HepG2 (cell line): Measurements from ENCODE around the gene DNAJC12. TPM values are rescaled to one million over a fixed set of nuclear protein-coding genes. Genes with fewer than 3 reads are reported as not detected.

Experiments used
- CC2D1A ChIP-seq: sonication (generic); formaldehyde crosslinking; IDR thresholded peaks from 2 replicates; pipeline ENCODE4 v1.8.1; 2023; ENCODE audit warnings: mild to moderate bottlenecking, missing genetic modification reagents
- FOXO1 ChIP-seq: sonication (generic); formaldehyde crosslinking; IDR thresholded peaks from 2 replicates; pipeline ENCODE4 v1.4.0; 2020; ENCODE audit warnings: missing genetic modification reagents
- KDM5B ChIP-seq: sonication (generic); formaldehyde crosslinking; IDR thresholded peaks from 2 replicates; pipeline ENCODE4 v1.4.0; 2020; ENCODE audit warnings: missing genetic modification reagents, mild to moderate bottlenecking, borderline replicate concordance
- KLF12 ChIP-seq: sonication (generic); formaldehyde crosslinking; IDR thresholded peaks from 2 replicates; pipeline ENCODE4 v1.4.0; 2020; ENCODE audit warnings: missing genetic modification reagents, borderline replicate concordance
- ZFYVE20 ChIP-seq: sonication (generic); formaldehyde crosslinking; IDR thresholded peaks from 2 replicates; pipeline ENCODE4 v1.8.0; 2023; ENCODE audit warnings: low read depth, mild to moderate bottlenecking, moderate library complexity, missing genetic modification reagents, borderline replicate concordance
- ZNF143 ChIP-seq: sonication (generic); formaldehyde crosslinking; IDR thresholded peaks from 2 replicates; pipeline ENCODE4 v1.4.0; 2020; ENCODE audit warnings: missing genetic modification reagents
- ZNF644 ChIP-seq: IDR thresholded peaks from 2 replicates; pipeline ENCODE4 v1.6.1; 2016; ENCODE audit warnings: low read depth
- ZSCAN22 ChIP-seq: sonication (generic); formaldehyde crosslinking; IDR thresholded peaks from 2 replicates; pipeline ENCODE4 v1.4.0; 2020; ENCODE audit warnings: mild to moderate bottlenecking, missing genetic modification reagents
- polyA plus RNA-seq, 8 experiments: library from polyadenylated mRNA; depleted of rRNA in 3 of 8; stranded (reverse) in 7 of 8; unstranded in 1 of 8; fragments of >200 nt; fragmentation: Illumina TruSeq in 4 of 8; extraction: Trizol in 4 of 8; gene quantifications; 2 replicates each; pipeline versions ENCODE4 v1.2.1 to v1.2.3, GENCODE V29; 2011 to 2016; ENCODE audit warnings: low read depth in 4 of 8, missing spikeins in 1 of 8, mixed read lengths in 1 of 8; ENCODE audit not compliant: insufficient read depth in 1 of 8
- total RNA-seq, 5 experiments: library from RNA; depleted of rRNA; stranded (reverse); fragments of >200 nt; fragmentation: Illumina TruSeq; extraction: Trizol; gene quantifications; 2 replicates each; pipeline ENCODE4 v1.2.3, GENCODE V29; 2016; ENCODE audit warnings: low read depth in 1 of 5
- TF ChIP-seq, protein P1 (sequence below), 2 experiments: fragments of 450-650 bp in 1 of 2; sonication (generic) in 1 of 2; formaldehyde crosslinking in 1 of 2; IDR thresholded peaks; 2 replicates each; pipeline versions ENCODE4 v1.6.1 to v1.8.0; 2016 to 2022; ENCODE audit warnings: antibody characterized with exemption in 1 of 2, mild to moderate bottlenecking in 1 of 2, missing genetic modification reagents in 1 of 2
- TF ChIP-seq, protein P2 (sequence below): sonication (generic); formaldehyde crosslinking; IDR thresholded peaks from 2 replicates; pipeline ENCODE4 v1.8.0; 2022; ENCODE audit warnings: mild to moderate bottlenecking, missing genetic modification reagents
- TF ChIP-seq, protein P3 (sequence below): sonication (generic); formaldehyde crosslinking; IDR thresholded peaks from 2 replicates; pipeline ENCODE4 v1.5.1; 2020; ENCODE audit warnings: missing genetic modification reagents, mild to moderate bottlenecking, borderline replicate concordance
- TF ChIP-seq, protein P4 (sequence below): sonication (generic); formaldehyde crosslinking; IDR thresholded peaks from 2 replicates; pipeline ENCODE4 v1.8.0; 2022; ENCODE audit warnings: mild to moderate bottlenecking, missing genetic modification reagents, moderate library complexity
- TF ChIP-seq, protein P5 (sequence below): sonication (generic); formaldehyde crosslinking; IDR thresholded peaks from 2 replicates; pipeline ENCODE4 v1.4.0; 2020; ENCODE audit warnings: mild to moderate bottlenecking, missing genetic modification reagents

Gene DNAJC12
- total and polyA plus RNA-seq, 2 of the 13 experiments (the other 11 are each of a cell fraction or from before 2014, with no cell fraction given) = 11.6 to 43.9 TPM

DNA sequence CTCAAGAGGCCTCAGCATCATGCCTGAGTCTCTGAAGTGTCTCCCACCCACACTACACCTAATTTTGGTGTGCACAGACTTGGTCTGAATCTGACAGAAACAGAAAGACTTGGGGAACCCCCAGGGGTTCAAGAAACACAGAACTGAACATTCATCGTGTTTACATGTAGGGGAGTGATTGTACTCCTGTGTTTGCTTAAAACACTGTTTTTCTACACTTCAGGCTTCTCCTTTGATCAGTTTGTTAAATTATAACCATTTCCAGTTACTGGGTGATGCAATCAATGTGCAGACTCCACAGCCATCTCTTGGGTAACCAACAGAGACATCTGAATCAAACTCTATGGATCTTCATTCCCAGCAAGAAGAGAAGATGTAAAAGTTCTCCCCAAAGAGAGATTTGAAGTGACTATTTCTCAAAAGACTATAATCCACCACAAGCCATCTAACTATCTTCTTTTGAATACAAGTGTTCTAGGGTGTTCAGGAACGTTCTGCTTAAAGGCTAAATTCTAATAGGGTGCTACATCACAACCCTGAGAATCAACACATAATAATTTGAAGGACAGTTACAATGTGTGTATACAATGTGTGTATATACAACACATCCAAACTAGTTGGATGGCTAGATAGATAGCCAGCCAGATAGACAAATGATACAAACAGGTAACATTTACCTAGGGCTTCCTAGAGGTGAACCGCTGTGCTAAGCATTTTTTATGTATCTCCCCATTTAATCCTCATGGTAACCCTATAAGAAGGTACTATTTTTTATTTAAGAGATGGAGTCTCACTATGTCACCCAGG lies 34.2 kb downstream of the DNAJC12 start (continued):
- TF ChIP-seq, protein P1, sequence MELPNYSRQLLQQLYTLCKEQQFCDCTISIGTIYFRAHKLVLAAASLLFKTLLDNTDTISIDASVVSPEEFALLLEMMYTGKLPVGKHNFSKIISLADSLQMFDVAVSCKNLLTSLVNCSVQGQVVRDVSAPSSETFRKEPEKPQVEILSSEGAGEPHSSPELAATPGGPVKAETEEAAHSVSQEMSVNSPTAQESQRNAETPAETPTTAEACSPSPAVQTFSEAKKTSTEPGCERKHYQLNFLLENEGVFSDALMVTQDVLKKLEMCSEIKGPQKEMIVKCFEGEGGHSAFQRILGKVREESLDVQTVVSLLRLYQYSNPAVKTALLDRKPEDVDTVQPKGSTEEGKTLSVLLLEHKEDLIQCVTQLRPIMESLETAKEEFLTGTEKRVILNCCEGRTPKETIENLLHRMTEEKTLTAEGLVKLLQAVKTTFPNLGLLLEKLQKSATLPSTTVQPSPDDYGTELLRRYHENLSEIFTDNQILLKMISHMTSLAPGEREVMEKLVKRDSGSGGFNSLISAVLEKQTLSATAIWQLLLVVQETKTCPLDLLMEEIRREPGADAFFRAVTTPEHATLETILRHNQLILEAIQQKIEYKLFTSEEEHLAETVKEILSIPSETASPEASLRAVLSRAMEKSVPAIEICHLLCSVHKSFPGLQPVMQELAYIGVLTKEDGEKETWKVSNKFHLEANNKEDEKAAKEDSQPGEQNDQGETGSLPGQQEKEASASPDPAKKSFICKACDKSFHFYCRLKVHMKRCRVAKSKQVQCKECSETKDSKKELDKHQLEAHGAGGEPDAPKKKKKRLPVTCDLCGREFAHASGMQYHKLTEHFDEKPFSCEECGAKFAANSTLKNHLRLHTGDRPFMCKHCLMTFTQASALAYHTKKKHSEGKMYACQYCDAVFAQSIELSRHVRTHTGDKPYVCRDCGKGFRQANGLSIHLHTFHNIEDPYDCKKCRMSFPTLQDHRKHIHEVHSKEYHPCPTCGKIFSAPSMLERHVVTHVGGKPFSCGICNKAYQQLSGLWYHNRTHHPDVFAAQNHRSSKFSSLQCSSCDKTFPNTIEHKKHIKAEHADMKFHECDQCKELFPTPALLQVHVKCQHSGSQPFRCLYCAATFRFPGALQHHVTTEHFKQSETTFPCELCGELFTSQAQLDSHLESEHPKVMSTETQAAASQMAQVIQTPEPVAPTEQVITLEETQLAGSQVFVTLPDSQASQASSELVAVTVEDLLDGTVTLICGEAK (IDR thresholded peaks at IDR 0.05) = no peak
- TF ChIP-seq, protein P1 (CRISPR knock-in tag; IDR thresholded peaks at IDR 0.05) = no peak; the same call in 1 of the 2 replicates
- TF ChIP-seq, protein P2, sequence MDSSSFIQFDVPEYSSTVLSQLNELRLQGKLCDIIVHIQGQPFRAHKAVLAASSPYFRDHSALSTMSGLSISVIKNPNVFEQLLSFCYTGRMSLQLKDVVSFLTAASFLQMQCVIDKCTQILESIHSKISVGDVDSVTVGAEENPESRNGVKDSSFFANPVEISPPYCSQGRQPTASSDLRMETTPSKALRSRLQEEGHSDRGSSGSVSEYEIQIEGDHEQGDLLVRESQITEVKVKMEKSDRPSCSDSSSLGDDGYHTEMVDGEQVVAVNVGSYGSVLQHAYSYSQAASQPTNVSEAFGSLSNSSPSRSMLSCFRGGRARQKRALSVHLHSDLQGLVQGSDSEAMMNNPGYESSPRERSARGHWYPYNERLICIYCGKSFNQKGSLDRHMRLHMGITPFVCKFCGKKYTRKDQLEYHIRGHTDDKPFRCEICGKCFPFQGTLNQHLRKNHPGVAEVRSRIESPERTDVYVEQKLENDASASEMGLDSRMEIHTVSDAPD (CRISPR knock-in tag) = no peak
- TF ChIP-seq, protein P3, sequence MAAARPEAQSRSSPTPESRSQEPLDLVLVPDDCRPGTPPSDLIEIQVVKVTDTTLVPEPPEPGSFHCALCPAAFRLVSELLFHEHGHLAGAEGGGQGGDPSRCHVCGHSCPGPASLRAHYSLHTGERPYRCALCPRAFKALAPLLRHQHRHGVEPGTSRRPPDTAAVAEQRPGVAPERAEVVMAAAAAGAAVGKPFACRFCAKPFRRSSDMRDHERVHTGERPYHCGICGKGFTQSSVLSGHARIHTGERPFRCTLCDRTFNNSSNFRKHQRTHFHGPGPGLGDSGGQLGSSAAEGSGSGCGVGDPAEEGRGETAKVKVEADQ (CRISPR knock-in tag) = no peak
- TF ChIP-seq ZNF644 (CRISPR knock-in tag) = peak; percentile 84; the same call in 1 of the 2 replicates
- TF ChIP-seq, protein P4, sequence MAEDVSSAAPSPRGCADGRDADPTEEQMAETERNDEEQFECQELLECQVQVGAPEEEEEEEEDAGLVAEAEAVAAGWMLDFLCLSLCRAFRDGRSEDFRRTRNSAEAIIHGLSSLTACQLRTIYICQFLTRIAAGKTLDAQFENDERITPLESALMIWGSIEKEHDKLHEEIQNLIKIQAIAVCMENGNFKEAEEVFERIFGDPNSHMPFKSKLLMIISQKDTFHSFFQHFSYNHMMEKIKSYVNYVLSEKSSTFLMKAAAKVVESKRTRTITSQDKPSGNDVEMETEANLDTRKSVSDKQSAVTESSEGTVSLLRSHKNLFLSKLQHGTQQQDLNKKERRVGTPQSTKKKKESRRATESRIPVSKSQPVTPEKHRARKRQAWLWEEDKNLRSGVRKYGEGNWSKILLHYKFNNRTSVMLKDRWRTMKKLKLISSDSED (CRISPR knock-in tag) = no peak
- TF ChIP-seq FOXO1 (CRISPR knock-in tag) = peak; percentile 98
- no peak for TF ChIP-seq ZNF143
- TF ChIP-seq, protein P5, sequence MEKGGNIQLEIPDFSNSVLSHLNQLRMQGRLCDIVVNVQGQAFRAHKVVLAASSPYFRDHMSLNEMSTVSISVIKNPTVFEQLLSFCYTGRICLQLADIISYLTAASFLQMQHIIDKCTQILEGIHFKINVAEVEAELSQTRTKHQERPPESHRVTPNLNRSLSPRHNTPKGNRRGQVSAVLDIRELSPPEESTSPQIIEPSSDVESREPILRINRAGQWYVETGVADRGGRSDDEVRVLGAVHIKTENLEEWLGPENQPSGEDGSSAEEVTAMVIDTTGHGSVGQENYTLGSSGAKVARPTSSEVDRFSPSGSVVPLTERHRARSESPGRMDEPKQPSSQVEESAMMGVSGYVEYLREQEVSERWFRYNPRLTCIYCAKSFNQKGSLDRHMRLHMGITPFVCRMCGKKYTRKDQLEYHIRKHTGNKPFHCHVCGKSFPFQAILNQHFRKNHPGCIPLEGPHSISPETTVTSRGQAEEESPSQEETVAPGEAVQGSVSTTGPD (CRISPR knock-in tag) = no peak
- TF ChIP-seq KLF12 (CRISPR knock-in tag) = no peak
- TF ChIP-seq ZFYVE20 (CRISPR knock-in tag) = no peak
- TF ChIP-seq ZSCAN22 (CRISPR knock-in tag) = no peak
- no peak for TF ChIP-seq CC2D1A
- no peak for TF ChIP-seq KDM5B
